Keratinocyte (primary cell): ENCODE data around the gene CCDC102A. TPM values are rescaled to one million over a fixed set of nuclear protein-coding genes. Genes with fewer than 3 reads are reported as not detected.

Source experiments
- DNase-seq: peaks from one replicate; pipeline ENCODE4 v3.0.0-alpha.2; 2011; ENCODE audit warnings: low read depth, missing footprints, low spot score
- FAIRE-seq: peaks from 2 replicates; lab custom pipeline; 2011; peaks lifted over from hg19 to GRCh38; lab: Jason Lieb, UNC
- H2AFZ ChIP-seq: 2 replicates; pipeline ENCODE4 v1.6.0; 2012; ENCODE audit warnings: low read length, control low read depth, inconsistent platforms; ENCODE audit not compliant: control insufficient read depth
- H3K27ac ChIP-seq: 2 replicates; pipeline ENCODE4 v1.5.1; 2011; ENCODE audit warnings: low read length; ENCODE audit not compliant: control insufficient read depth, insufficient read depth
- H3K27me3 ChIP-seq: 3 replicates; pipeline ENCODE4 v1.6.0; 2011; ENCODE audit warnings: low read length; ENCODE audit not compliant: control insufficient read depth, insufficient read depth; ENCODE audit errors: extremely low read depth
- H3K36me3 ChIP-seq, 2 experiments: 2 replicates in 1 of 2; 3 replicates in 1 of 2; pipeline ENCODE4 v1.5.1; 2011; ENCODE audit warnings: low read length in 2 of 2, mild to moderate bottlenecking in 1 of 2; ENCODE audit not compliant: control insufficient read depth in 2 of 2, insufficient read depth in 2 of 2; ENCODE audit errors: extremely low read depth in 1 of 2
- H3K4me1 ChIP-seq: 3 replicates; pipeline ENCODE4 v1.5.1; 2011; ENCODE audit warnings: low read length; ENCODE audit not compliant: control insufficient read depth, insufficient read depth; ENCODE audit errors: extremely low read depth
- H3K4me2 ChIP-seq: 3 replicates; pipeline ENCODE4 v1.6.0; 2011; ENCODE audit warnings: low read depth, low read length; ENCODE audit not compliant: control insufficient read depth, insufficient read depth; ENCODE audit errors: extremely low read depth
- H3K4me3 ChIP-seq, 3 experiments: fragments of 200-600 bp in 1 of 3; sonication (generic) in 1 of 3; 2 replicates in 2 of 3; 3 replicates in 1 of 3; pipeline ENCODE4 v1.5.1; 2011 to 2016; ENCODE audit warnings: low read length in 3 of 3, mild to moderate bottlenecking in 3 of 3, control low read depth in 2 of 3, inconsistent platforms in 1 of 3, low read depth in 1 of 3, mixed read lengths in 1 of 3, mixed run types in 1 of 3, moderate library complexity in 1 of 3; ENCODE audit not compliant: control insufficient read depth in 2 of 3, insufficient read depth in 2 of 3; ENCODE audit errors: extremely low read depth in 1 of 3
- H3K79me2 ChIP-seq: 2 replicates; pipeline ENCODE4 v1.6.0; 2012; ENCODE audit warnings: low read length; ENCODE audit not compliant: control insufficient read depth, insufficient read depth
- H3K9ac ChIP-seq: 3 replicates; pipeline ENCODE4 v1.6.0; 2011; ENCODE audit warnings: low read length; ENCODE audit not compliant: control insufficient read depth, insufficient read depth; ENCODE audit errors: extremely low read depth
- H3K9me1 ChIP-seq: 3 replicates; pipeline ENCODE4 v1.6.0; 2011; ENCODE audit warnings: low read length; ENCODE audit not compliant: control insufficient read depth, insufficient read depth; ENCODE audit errors: extremely low read depth
- H3K9me3 ChIP-seq: 2 replicates; pipeline ENCODE4 v1.5.1; 2012; ENCODE audit warnings: low read depth, low read length; ENCODE audit not compliant: control insufficient read depth
- H4K20me1 ChIP-seq: 3 replicates; pipeline ENCODE4 v1.6.0; 2011; ENCODE audit warnings: low read length; ENCODE audit not compliant: control insufficient read depth, insufficient read depth; ENCODE audit errors: extremely low read depth
- EZH2 ChIP-seq: IDR thresholded peaks from one replicate; pipeline ENCODE4 v1.6.1; 2012; ENCODE audit warnings: inconsistent platforms, mild to moderate bottlenecking, low read length, moderate library complexity
- dilution Hi-C: fragments of 300-500 bp; cut with MboI; formaldehyde crosslinking; loops from one replicate; pipeline ENCODE4 v1.7.0; 2020; ENCODE audit warnings: low sequenced_read_pairs; ENCODE audit not compliant: extremely low pct_ligation_motif_present
- polyA plus RNA-seq, 5 experiments: library from polyadenylated mRNA; depleted of rRNA in 3 of 5; stranded (reverse) in 3 of 5; stranded (forward) in 1 of 5; unstranded in 1 of 5; fragments of >200 nt; gene quantifications; 1 replicate in 1 of 5; 2 replicates in 3 of 5; 3 replicates in 1 of 5; pipeline versions ENCODE4 v1.2.1 to v1.2.3, GENCODE V29; 2011 to 2012; ENCODE audit warnings: missing spikeins in 2 of 5, low read depth in 1 of 5, low replicate concordance in 1 of 5
- TF ChIP-seq, protein P1 (sequence below), 3 experiments: IDR thresholded peaks in 1 of 3; conservative IDR thresholded peaks in 1 of 3; optimal IDR thresholded peaks in 1 of 3; 2 replicates in 2 of 3; 3 replicates in 1 of 3; pipeline versions ENCODE3 to v1.5.1; 2011; ENCODE audit warnings: low read length in 3 of 3, mild to moderate bottlenecking in 3 of 3, moderate library complexity in 2 of 3, control low read depth in 1 of 3, inconsistent platforms in 1 of 3; ENCODE audit not compliant: insufficient read depth in 2 of 3; ENCODE audit errors: extremely low read depth in 1 of 3

CCDC102A gene
- polyA plus RNA-seq, 1 donor (not counting 4 experiments of a cell fraction or from before 2014, with no cell fraction given): 2.2 TPM

DNA sequence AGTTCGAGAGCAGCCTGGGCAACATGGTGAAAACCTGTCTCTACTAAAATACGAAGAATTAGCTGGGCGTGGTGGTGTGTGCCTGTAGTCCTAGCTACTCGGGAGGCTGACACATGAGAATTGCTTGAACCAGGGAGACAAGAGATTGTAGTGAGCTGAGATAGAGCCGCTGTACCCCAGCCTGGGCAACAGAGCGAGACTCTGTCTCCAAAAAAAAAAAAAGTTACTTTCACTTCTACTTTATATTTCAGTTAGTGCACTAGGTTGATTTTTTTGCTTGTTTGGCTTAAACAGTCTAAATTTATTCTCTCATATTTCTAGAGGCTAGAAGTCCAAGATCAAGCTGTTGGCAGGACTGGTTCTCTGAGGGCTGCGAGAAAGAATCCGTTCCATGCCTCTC lies 13.4 kb downstream of the CCDC102A start:
- H3K9ac ChIP-seq: no peak overlapping the region
- H3K79me2 ChIP-seq: no peaks in the 10 kb centered on the region
- no peak for FAIRE-seq
- no peaks in the 10 kb centered on the region for H3K36me3 ChIP-seq
- H3K4me2 ChIP-seq: no peak overlapping the region
- dilution Hi-C loops: no loop called here
- H3K4me1 ChIP-seq: no peaks in the 10 kb centered on the region
- TF ChIP-seq, protein P1, sequence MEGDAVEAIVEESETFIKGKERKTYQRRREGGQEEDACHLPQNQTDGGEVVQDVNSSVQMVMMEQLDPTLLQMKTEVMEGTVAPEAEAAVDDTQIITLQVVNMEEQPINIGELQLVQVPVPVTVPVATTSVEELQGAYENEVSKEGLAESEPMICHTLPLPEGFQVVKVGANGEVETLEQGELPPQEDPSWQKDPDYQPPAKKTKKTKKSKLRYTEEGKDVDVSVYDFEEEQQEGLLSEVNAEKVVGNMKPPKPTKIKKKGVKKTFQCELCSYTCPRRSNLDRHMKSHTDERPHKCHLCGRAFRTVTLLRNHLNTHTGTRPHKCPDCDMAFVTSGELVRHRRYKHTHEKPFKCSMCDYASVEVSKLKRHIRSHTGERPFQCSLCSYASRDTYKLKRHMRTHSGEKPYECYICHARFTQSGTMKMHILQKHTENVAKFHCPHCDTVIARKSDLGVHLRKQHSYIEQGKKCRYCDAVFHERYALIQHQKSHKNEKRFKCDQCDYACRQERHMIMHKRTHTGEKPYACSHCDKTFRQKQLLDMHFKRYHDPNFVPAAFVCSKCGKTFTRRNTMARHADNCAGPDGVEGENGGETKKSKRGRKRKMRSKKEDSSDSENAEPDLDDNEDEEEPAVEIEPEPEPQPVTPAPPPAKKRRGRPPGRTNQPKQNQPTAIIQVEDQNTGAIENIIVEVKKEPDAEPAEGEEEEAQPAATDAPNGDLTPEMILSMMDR (optimal IDR thresholded peaks at IDR 0.05 in 1 of 3, IDR thresholded peaks at IDR 0.05 in 1 of 3, conservative IDR thresholded peaks at IDR 0.05 in 1 of 3; ENCODE audit: extremely low read depth in 1 of 3, insufficient read depth in 2 of 3, low read length in 3 of 3): no peak
- TF ChIP-seq EZH2: no peak
- H3K9me1 ChIP-seq: no peaks in the 10 kb centered on the region
- no peaks in the 10 kb centered on the region for H3K27me3 ChIP-seq
- H4K20me1 ChIP-seq: no peaks in the 10 kb centered on the region
- no peaks in the 10 kb centered on the region for H3K9me3 ChIP-seq
- no peak overlapping the region for H3K4me3 ChIP-seq
- no peak overlapping the region for H2AFZ ChIP-seq
- H3K27ac ChIP-seq: no peak overlapping the region
- no peak for DNase-seq

DNA sequence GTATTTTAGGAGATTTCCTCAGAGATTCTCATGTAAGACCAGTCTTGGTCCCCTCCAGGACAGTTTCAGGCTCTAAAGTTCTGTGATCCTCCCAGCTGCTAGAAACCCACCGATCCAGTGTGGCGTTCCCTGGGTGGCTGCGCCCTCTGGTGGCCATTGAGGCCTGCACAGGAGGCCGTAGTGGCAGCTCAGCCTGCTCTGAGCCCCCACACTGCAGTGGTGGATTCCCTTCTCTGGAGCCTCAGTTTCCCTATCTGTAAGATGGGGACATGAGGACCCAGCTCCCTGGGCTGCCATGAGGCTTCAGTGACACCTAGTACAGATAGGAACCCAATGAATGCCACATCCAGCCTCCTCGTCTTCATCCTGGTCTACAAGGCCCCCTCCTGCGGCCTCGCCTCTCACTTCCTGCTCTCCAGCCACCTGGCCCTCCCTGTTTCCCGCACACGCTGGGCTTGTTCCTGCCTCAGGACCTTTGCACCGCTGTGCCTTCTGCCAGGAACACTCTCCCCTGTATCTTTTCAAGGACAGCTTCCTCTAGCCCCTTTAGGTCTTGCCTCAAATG lies 16.5 kb downstream of the CCDC102A start:
- dilution Hi-C loops: no loop called here
- no peaks in the 10 kb centered on the region for H4K20me1 ChIP-seq
- H3K4me3 ChIP-seq: no peak overlapping the region
- H3K79me2 ChIP-seq: no peaks in the 10 kb centered on the region
- no peak overlapping the region for H3K4me2 ChIP-seq
- no peak overlapping the region for H3K27ac ChIP-seq
- no peak overlapping the region for H3K9ac ChIP-seq
- peaks cover 0 to 2% of the 10 kb centered on the region in 2 experiments for H3K36me3 ChIP-seq
- H3K9me3 ChIP-seq: no peaks in the 10 kb centered on the region
- FAIRE-seq (peak; percentile 76), DNase-seq (no peak)
- TF ChIP-seq EZH2: no peak
- TF ChIP-seq, protein P1 (optimal IDR thresholded peaks at IDR 0.05 in 1 of 3, IDR thresholded peaks at IDR 0.05 in 1 of 3, conservative IDR thresholded peaks at IDR 0.05 in 1 of 3; ENCODE audit: extremely low read depth in 1 of 3, insufficient read depth in 2 of 3, low read length in 3 of 3): peak; percentile 96 to 97 (median 97)
- no peaks in the 10 kb centered on the region for H3K27me3 ChIP-seq
- H3K9me1 ChIP-seq: no peaks in the 10 kb centered on the region
- H2AFZ ChIP-seq: no peak overlapping the region
- no peaks in the 10 kb centered on the region for H3K4me1 ChIP-seq
